ENCODE measurements around the gene DSCAM.
"Not testable (repeated sequence)": the region's sequence is repeated elsewhere in the genome, so short reads cannot be mapped to it uniquely, and the experiment has no call there.

The DSCAM gene

GRCh38 chr21:40445349-40445921 is 401.5 kb downstream of the DSCAM start:
- FAIRE-seq, result no peak

- FAIRE-seq, result not testable (repeated sequence)
Observed at GRCh38 chr21:40439581-40439980, 407.4 kb downstream of the DSCAM start.

- no peak for FAIRE-seq
Observed at GRCh38 chr21:40438616-40439015, 408.3 kb downstream of the DSCAM start.

- FAIRE-seq, result no peak
Observed at GRCh38 chr21:40436261-40436660, 410.7 kb downstream of the DSCAM start.

GRCh38 chr21:40433538-40433937 is 413.4 kb downstream of the DSCAM start:
- no peak for FAIRE-seq

GRCh38 chr21:40425981-40426380 is 421.0 kb downstream of the DSCAM start:
- FAIRE-seq, result no peak

- no peak for FAIRE-seq
Observed at GRCh38 chr21:40422896-40423635, 423.9 kb downstream of the DSCAM start.

GRCh38 chr21:40421121-40421520 is 425.8 kb downstream of the DSCAM start:
- no peak for FAIRE-seq

- no peak for FAIRE-seq
Observed at GRCh38 chr21:40416572-40416971, 430.4 kb downstream of the DSCAM start.

GRCh38 chr21:40408561-40408960 is 438.4 kb downstream of the DSCAM start:
- FAIRE-seq, result no peak

GRCh38 chr21:40404396-40404800 is 442.6 kb downstream of the DSCAM start:
- no peak for FAIRE-seq

- no peak for FAIRE-seq
Observed at GRCh38 chr21:40402884-40403582, 443.9 kb downstream of the DSCAM start.

GRCh38 chr21:40395732-40396131 is 451.2 kb downstream of the DSCAM start:
- FAIRE-seq, result no peak

- FAIRE-seq, result no peak
Observed at GRCh38 chr21:40393066-40393465, 453.9 kb downstream of the DSCAM start.

- no peak for FAIRE-seq
Observed at GRCh38 chr21:40388046-40388445, 458.9 kb downstream of the DSCAM start.

GRCh38 chr21:40386981-40387747 is 459.8 kb downstream of the DSCAM start:
- no peak for FAIRE-seq

- FAIRE-seq, result no peak
Observed at GRCh38 chr21:40386294-40386911, 460.6 kb downstream of the DSCAM start.

GRCh38 chr21:40385883-40386282 is 461.1 kb downstream of the DSCAM start:
- no peak for FAIRE-seq

- no peak for FAIRE-seq
Observed at GRCh38 chr21:40383951-40384350, 463.0 kb downstream of the DSCAM start.

GRCh38 chr21:40381111-40381510 is 465.8 kb downstream of the DSCAM start:
- no peak for FAIRE-seq

- no peak for FAIRE-seq
Observed at GRCh38 chr21:40379881-40380810, 466.8 kb downstream of the DSCAM start.

GRCh38 chr21:40377135-40377534 is 469.8 kb downstream of the DSCAM start:
- no peak for FAIRE-seq
